ENCODE results near the gene TTYH3. TPM values are rescaled to one million over a fixed set of nuclear protein-coding genes. Genes with fewer than 3 reads are reported as not detected.

Gene TTYH3
- total RNA-seq, 1 experiment from 2014 or later, result 122 TPM

DNA sequence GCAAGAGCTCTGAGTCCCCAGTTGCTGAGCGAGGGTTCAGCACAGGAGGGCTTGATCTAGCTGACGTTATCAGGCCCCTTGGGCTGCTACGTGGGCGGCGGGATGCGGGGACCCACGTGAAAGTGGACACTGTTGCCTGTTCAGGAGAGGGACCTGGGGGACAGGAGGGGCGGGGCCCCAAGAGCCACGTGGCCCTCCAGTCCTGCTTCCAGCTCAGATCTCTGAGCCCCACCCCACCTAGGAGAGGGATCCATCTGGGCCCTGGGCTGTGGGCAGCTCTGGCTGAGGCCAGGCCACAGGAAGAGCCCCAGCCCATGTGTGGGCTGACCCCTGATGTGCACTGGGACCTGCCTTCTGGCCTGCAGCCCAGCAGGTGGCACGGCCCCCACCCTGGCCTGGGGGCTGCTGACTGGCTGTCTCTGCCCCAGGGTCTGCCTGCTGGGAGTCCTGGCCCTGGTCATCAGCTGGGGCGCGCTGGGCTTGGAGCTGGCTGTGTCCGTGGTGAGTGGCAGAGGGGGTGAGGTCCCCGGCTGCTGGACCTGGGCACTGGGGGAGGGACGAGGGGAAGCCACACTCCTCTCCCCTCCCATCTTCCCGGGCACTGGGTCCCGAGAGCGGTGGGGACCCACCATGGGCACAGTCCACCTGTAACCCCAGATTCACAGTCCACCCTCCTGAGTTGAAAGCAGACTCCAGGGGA, 17.5 kb downstream of the TTYH3 start:
- Histone ChIP-seq H2BK15ac (ENCODE audit: low read depth, low read length) (no peak overlapping the region), H2AFZ (ENCODE audit: low read length) (no peak overlapping the region), H3K27me3 (ENCODE audit: insufficient read depth, low read length) (no peaks in the 10 kb centered on the region), H3K4ac (ENCODE audit: low read depth, low read length) (no peak overlapping the region), H3K4me1 (ENCODE audit: insufficient read depth, low read length) (peaks cover 3% of the 10 kb centered on the region; the same call in 1 of the 2 replicates), H4K91ac (ENCODE audit: insufficient read length, low read depth, low read length) (no peak overlapping the region), H3K14ac (ENCODE audit: insufficient read depth, low read length) (no peak overlapping the region), H3K23me2 (ENCODE audit: insufficient read length, low read depth, low read length, poor library complexity, severe bottlenecking) (no peaks in the 10 kb centered on the region), H3K9ac (ENCODE audit: extremely low read depth, insufficient read length, low read length) (no peak overlapping the region), H3K27ac (ENCODE audit: insufficient read length, low read depth, low read length) (no peak overlapping the region), H3T11ph (ENCODE audit: low read length) (no peak overlapping the region), H2AK5ac (ENCODE audit: insufficient read length, low read length) (no peak overlapping the region), H3K23ac (ENCODE audit: insufficient read length, low read depth, low read length) (no peak overlapping the region), H3K9me3 (ENCODE audit: control insufficient read depth, low read depth, low read length) (no peaks in the 10 kb centered on the region), H4K5ac (ENCODE audit: insufficient read length, low read depth, low read length) (no peak overlapping the region), H3K79me2 (ENCODE audit: insufficient read depth, low read length) (no peaks in the 10 kb centered on the region), H2BK12ac (ENCODE audit: insufficient read length, low read depth, low read length) (no peak overlapping the region), H4K20me1 (ENCODE audit: control insufficient read depth, insufficient read depth, insufficient read length) (no peaks in the 10 kb centered on the region), H2BK120ac (ENCODE audit: low read depth, low read length, poor library complexity, severe bottlenecking) (no peak overlapping the region), H2BK5ac (ENCODE audit: insufficient read length, low read length) (no peak overlapping the region), H3K18ac (ENCODE audit: insufficient read length, low read depth, low read length) (no peak overlapping the region), H4K8ac (replicated peaks; ENCODE audit: insufficient read length, low read depth, low read length) (no peak overlapping the region), H3K4me2 (ENCODE audit: insufficient read depth, insufficient read length, low read length) (no peak overlapping the region), H3K56ac (ENCODE audit: insufficient read length, low read depth, low read length) (no peak overlapping the region), H2BK20ac (ENCODE audit: low read depth, low read length, poor library complexity, severe bottlenecking) (no peak overlapping the region), H3K79me1 (ENCODE audit: insufficient read depth, low read depth, low read length, poor library complexity, severe bottlenecking) (peaks cover 3% of the 10 kb centered on the region)
- peaks cover 19 to 33% (median 30%) of the 10 kb centered on the region in 3 experiments; a peak in 6 of 7 replicates for H3K36me3 Mint-ChIP-seq (ENCODE audit: insufficient read depth in 1 of 3, low read depth in 3 of 3)
- TF ChIP-seq, protein P1, sequence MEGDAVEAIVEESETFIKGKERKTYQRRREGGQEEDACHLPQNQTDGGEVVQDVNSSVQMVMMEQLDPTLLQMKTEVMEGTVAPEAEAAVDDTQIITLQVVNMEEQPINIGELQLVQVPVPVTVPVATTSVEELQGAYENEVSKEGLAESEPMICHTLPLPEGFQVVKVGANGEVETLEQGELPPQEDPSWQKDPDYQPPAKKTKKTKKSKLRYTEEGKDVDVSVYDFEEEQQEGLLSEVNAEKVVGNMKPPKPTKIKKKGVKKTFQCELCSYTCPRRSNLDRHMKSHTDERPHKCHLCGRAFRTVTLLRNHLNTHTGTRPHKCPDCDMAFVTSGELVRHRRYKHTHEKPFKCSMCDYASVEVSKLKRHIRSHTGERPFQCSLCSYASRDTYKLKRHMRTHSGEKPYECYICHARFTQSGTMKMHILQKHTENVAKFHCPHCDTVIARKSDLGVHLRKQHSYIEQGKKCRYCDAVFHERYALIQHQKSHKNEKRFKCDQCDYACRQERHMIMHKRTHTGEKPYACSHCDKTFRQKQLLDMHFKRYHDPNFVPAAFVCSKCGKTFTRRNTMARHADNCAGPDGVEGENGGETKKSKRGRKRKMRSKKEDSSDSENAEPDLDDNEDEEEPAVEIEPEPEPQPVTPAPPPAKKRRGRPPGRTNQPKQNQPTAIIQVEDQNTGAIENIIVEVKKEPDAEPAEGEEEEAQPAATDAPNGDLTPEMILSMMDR (conservative IDR thresholded peaks at IDR 0.05), result no peak
- H3K9me3 Mint-ChIP-seq, result no peaks in the 10 kb centered on the region
- H3K4me3 Mint-ChIP-seq, result no peak overlapping the region
- no peak for DNase-seq
- H3K4me1 Mint-ChIP-seq, result peaks cover 11 to 20% of the 10 kb centered on the region in 2 experiments
- H3K27ac Mint-ChIP-seq, result peak overlapping the region in 1 of 3 experiments; percentile 44; a peak in 1 of 7 replicates
- no CpG with 5 or more reads among the region's 18 CpGs for WGBS (ENCODE audit: extremely low coverage, insufficient read length, low lambda C conversion rate)
- H3K27me3 Mint-ChIP-seq (ENCODE audit: low read depth), result no peaks in the 10 kb centered on the region
